ENCODE measurements around the gene DENND4A.
"Not testable (repeated sequence)": the region's sequence is repeated elsewhere in the genome, so short reads cannot be mapped to it uniquely, and the experiment has no call there.

Gene DENND4A

GRCh38 chr15:65818927-65819562 is 27.0 kb upstream of the DENND4A start:
- DNase-seq (ENCODE audit: low read depth) = no peak

- no peak for DNase-seq (ENCODE audit: low read depth)
Measured at GRCh38 chr15:65816441-65816840, 24.3 kb upstream of the DENND4A start.

GRCh38 chr15:65816008-65816407 is 23.9 kb upstream of the DENND4A start:
- DNase-seq (ENCODE audit: low read depth) = not testable (repeated sequence)

- not testable (repeated sequence) for DNase-seq (ENCODE audit: low read depth)
Measured at GRCh38 chr15:65814271-65814670, 22.2 kb upstream of the DENND4A start.

- DNase-seq (ENCODE audit: low read depth) = no peak
Measured at GRCh38 chr15:65812916-65813315, 20.8 kb upstream of the DENND4A start.

GRCh38 chr15:65812467-65812866 is 20.4 kb upstream of the DENND4A start:
- DNase-seq (ENCODE audit: low read depth) = no peak

GRCh38 chr15:65811835-65812234 is 19.7 kb upstream of the DENND4A start:
- no peak for DNase-seq (ENCODE audit: low read depth)

- DNase-seq (ENCODE audit: low read depth) = not testable (repeated sequence)
Measured at GRCh38 chr15:65811011-65811733, 19.1 kb upstream of the DENND4A start.

- no peak for DNase-seq (ENCODE audit: low read depth)
Measured at GRCh38 chr15:65806397-65806796, 14.3 kb upstream of the DENND4A start.

GRCh38 chr15:65805019-65805745 is 13.1 kb upstream of the DENND4A start:
- DNase-seq (ENCODE audit: low read depth) = no peak

- no peak for DNase-seq (ENCODE audit: low read depth)
Measured at GRCh38 chr15:65804252-65804931, 12.3 kb upstream of the DENND4A start.

- DNase-seq (ENCODE audit: low read depth) = no peak
Measured at GRCh38 chr15:65801229-65801805, 9.2 kb upstream of the DENND4A start.

- no peak for DNase-seq (ENCODE audit: low read depth)
Measured at GRCh38 chr15:65796610-65797078, 4.6 kb upstream of the DENND4A start.

- DNase-seq (ENCODE audit: low read depth) = no peak
Measured at GRCh38 chr15:65795663-65796216, 3.6 kb upstream of the DENND4A start.

GRCh38 chr15:65793818-65794104 is 1.7 kb upstream of the DENND4A start:
- DNase-seq (ENCODE audit: low read depth) = no peak

- DNase-seq (ENCODE audit: low read depth) = no peak
Measured at GRCh38 chr15:65792988-65793817, 1.1 kb upstream of the DENND4A start.

- no peak for DNase-seq (ENCODE audit: low read depth)
Measured at GRCh38 chr15:65791335-65792137, 557 bp downstream of the DENND4A start.

GRCh38 chr15:65790694-65791334 is 1.3 kb downstream of the DENND4A start:
- DNase-seq (ENCODE audit: low read depth) = no peak

GRCh38 chr15:65789759-65790425 is 2.2 kb downstream of the DENND4A start:
- DNase-seq (ENCODE audit: low read depth) = no peak

Measured in stimulated activated CD8-positive, alpha-beta memory T cell treated with anti-CD3 and anti-CD28 coated beads, Interleukin-12 subunit alpha, Interleukin-12 subunit beta, amount 100 ng/mL, for 1 hour (primary cell).